HL-60 (cell line): ENCODE measurements around the gene MCTS1.

ENCODE experiments used
- DNase-seq, 2 experiments: peaks; one replicate each; pipeline ENCODE4 v3.0.0-alpha.2; 2010 to 2020; ENCODE audit warnings: low read depth in 1 of 2, low spot score in 1 of 2
- H3K27ac ChIP-seq: fragments of 250-450 bp; sonication (Bioruptor Pico); replicated peaks from 2 replicates; pipeline ENCODE4 v1.5.1; 2020; ENCODE audit warnings: mild to moderate bottlenecking, moderate library complexity
- H3K27me3 ChIP-seq: fragments of 250-450 bp; sonication (Bioruptor Pico); 2 replicates; pipeline ENCODE4 v1.5.1; 2021; ENCODE audit warnings: mild to moderate bottlenecking, moderate library complexity; ENCODE audit not compliant: insufficient read depth, poor library complexity, severe bottlenecking
- H3K4me3 ChIP-seq: replicated peaks from 2 replicates; pipeline ENCODE4 v1.5.1; 2011; ENCODE audit warnings: mild to moderate bottlenecking, control low read depth, low read length; ENCODE audit not compliant: insufficient read depth
- GABPA ChIP-seq: IDR thresholded peaks from 2 replicates; pipeline ENCODE4 v1.6.1; 2012; ENCODE audit warnings: low read depth
- POLR2AphosphoS5 ChIP-seq: IDR thresholded peaks from 2 replicates; pipeline ENCODE4 v1.6.1; 2012; ENCODE audit warnings: low read depth
- SPI1 ChIP-seq: IDR thresholded peaks from 2 replicates; pipeline ENCODE4 v1.6.1; 2012; ENCODE audit warnings: low read depth, mild to moderate bottlenecking, borderline replicate concordance
- TF ChIP-seq, protein P1 (sequence below): IDR thresholded peaks from 2 replicates; pipeline ENCODE4 v1.6.1; 2012; ENCODE audit warnings: low read depth; ENCODE audit not compliant: insufficient replicate concordance
- TF ChIP-seq, protein P2 (sequence below): IDR thresholded peaks from one replicate; pipeline ENCODE4 v1.5.1; 2011; ENCODE audit warnings: low read length, control low read depth, inconsistent platforms; ENCODE audit not compliant: insufficient read depth

The MCTS1 gene

DNA sequence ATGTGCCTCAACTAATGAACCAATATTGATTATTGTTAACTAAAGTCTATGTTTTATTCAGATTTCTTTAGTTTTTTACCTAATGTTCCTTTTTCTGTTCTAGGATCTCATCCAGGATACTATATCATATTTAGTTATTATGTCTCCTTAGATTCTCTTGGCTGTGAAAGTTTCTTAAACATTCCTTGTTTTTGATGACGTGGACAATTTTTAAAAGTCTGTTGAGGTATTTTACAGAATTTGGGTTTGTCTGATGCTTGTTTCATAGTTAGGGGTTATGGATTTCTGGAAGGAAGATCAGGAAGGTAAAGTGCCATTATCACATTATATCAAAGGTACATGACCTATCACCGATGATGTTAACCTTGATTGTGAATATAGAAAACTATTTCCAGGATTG, 18.2 kb upstream of the MCTS1 start:
- no peak overlapping the region for H3K4me3 ChIP-seq
- no peak for DNase-seq
- H3K27me3 ChIP-seq = no peaks in the 10 kb centered on the region
- H3K27ac ChIP-seq = no peak overlapping the region
- TF ChIP-seq, protein P1, sequence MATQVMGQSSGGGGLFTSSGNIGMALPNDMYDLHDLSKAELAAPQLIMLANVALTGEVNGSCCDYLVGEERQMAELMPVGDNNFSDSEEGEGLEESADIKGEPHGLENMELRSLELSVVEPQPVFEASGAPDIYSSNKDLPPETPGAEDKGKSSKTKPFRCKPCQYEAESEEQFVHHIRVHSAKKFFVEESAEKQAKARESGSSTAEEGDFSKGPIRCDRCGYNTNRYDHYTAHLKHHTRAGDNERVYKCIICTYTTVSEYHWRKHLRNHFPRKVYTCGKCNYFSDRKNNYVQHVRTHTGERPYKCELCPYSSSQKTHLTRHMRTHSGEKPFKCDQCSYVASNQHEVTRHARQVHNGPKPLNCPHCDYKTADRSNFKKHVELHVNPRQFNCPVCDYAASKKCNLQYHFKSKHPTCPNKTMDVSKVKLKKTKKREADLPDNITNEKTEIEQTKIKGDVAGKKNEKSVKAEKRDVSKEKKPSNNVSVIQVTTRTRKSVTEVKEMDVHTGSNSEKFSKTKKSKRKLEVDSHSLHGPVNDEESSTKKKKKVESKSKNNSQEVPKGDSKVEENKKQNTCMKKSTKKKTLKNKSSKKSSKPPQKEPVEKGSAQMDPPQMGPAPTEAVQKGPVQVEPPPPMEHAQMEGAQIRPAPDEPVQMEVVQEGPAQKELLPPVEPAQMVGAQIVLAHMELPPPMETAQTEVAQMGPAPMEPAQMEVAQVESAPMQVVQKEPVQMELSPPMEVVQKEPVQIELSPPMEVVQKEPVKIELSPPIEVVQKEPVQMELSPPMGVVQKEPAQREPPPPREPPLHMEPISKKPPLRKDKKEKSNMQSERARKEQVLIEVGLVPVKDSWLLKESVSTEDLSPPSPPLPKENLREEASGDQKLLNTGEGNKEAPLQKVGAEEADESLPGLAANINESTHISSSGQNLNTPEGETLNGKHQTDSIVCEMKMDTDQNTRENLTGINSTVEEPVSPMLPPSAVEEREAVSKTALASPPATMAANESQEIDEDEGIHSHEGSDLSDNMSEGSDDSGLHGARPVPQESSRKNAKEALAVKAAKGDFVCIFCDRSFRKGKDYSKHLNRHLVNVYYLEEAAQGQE = no peak
- no peak for TF ChIP-seq POLR2AphosphoS5
- TF ChIP-seq, protein P2, sequence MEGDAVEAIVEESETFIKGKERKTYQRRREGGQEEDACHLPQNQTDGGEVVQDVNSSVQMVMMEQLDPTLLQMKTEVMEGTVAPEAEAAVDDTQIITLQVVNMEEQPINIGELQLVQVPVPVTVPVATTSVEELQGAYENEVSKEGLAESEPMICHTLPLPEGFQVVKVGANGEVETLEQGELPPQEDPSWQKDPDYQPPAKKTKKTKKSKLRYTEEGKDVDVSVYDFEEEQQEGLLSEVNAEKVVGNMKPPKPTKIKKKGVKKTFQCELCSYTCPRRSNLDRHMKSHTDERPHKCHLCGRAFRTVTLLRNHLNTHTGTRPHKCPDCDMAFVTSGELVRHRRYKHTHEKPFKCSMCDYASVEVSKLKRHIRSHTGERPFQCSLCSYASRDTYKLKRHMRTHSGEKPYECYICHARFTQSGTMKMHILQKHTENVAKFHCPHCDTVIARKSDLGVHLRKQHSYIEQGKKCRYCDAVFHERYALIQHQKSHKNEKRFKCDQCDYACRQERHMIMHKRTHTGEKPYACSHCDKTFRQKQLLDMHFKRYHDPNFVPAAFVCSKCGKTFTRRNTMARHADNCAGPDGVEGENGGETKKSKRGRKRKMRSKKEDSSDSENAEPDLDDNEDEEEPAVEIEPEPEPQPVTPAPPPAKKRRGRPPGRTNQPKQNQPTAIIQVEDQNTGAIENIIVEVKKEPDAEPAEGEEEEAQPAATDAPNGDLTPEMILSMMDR = no peak
- TF ChIP-seq SPI1 = no peak
- no peak for TF ChIP-seq GABPA

DNA sequence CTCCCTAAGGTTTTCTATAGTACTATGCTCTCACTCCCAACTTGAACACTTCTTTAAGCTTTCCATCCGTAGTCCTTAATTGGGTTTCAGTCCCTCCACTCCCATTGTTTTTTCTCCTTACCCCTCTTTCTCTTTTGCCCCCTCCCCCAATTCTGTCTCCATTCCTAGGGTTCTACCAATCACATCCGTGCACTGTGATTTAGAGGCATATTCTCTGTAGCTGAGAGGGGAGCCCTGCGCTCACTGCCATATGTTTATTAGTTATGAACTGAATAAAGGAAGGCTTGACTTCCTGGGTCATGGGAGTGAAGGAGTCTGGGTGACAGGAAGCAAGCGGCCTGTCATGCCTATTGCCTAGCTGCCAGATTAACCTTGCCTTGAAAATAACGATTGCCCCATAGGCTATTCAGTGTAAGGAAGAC, 471 bp downstream of the MCTS1 start:
- Histone ChIP-seq H3K4me3 (peak overlapping the region; percentile 59), H3K27ac (peak overlapping the region; percentile 88), H3K27me3 (no peaks in the 10 kb centered on the region)
- TF ChIP-seq POLR2AphosphoS5 = no peak
- no peak for TF ChIP-seq SPI1
- TF ChIP-seq, protein P2 = no peak
- TF ChIP-seq, protein P1 = no peak
- no peak for TF ChIP-seq GABPA
- DNase-seq = peak; percentile 42 to 53

DNA sequence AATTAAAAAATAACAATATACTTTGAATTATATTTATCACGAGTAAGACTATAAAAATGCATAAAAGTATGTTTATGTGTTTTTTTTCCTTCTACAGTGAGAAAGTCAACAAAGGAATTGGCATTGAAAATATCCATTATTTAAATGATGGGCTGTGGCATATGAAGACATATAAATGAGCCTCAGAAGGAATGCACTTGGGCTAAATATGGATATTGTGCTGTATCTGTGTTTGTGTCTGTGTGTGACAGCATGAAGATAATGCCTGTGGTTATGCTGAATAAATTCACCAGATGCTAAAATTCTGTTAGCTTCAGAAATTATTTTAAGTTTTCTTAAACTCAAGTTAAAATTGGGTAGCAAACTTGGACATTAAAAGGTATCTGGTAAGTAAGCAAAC, 8.2 kb downstream of the MCTS1 start:
- H3K27ac ChIP-seq = no peak overlapping the region
- TF ChIP-seq POLR2AphosphoS5 (no peak), GABPA (no peak), SPI1 (no peak)
- TF ChIP-seq, protein P1 = no peak
- TF ChIP-seq, protein P2 = no peak
- no peak for DNase-seq
- no peaks in the 10 kb centered on the region for H3K27me3 ChIP-seq
- H3K4me3 ChIP-seq = no peak overlapping the region
